ENCODE results near the gene NECAB2. TPM values are rescaled to one million over a fixed set of nuclear protein-coding genes. Genes with fewer than 3 reads are reported as not detected.
"Not testable (repeated sequence)": the region's sequence is repeated elsewhere in the genome, so short reads cannot be mapped to it uniquely, and the experiment has no call there.

Gene NECAB2
- total and polyA plus RNA-seq, 2 donors (not counting 1 experiment from before 2014, with no cell fraction given), result 0.03 to 0.17 TPM

DNA sequence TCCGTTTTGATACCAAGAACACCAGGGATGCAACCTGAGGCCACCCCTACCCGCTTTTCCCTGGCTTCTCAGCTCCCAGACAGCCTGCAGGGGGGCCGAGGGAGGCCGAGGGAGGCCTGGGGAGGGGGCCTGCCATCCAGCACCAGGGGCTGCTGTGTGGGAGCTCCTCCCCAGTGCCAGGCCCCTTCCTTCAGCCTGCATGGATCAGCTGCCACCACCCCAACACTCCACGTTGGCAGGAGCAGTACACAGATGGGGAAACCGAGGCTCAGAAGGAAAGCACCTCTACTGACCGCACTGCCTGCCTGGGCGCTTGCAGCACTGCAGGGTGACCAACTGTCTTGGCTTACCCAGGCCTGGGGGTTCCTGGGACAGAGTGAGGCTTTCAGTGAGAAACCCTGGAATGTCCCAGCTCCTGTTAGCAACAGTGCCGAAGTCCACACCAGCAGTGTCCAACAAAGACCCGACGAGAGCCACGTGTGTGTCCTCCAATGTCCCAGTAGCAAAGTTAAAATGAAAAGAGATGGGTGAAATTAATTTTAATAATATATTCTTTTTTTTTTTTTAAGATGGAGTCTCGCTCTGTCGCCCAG is 20.3 kb upstream of the NECAB2 start:
- Histone ChIP-seq H3K27ac (ENCODE audit: insufficient read depth, low read length) (no peak overlapping the region), H3K4me2 (ENCODE audit: extremely low read depth, insufficient read depth, low read length) (no peak overlapping the region), H3K9me3 (ENCODE audit: control insufficient read depth, insufficient read depth, low read depth, low read length) (no peaks in the 10 kb centered on the region), H3K36me3 (ENCODE audit: control insufficient read depth, insufficient read depth, low read length) (no peaks in the 10 kb centered on the region), H4K20me1 (ENCODE audit: control insufficient read depth, extremely low read depth, insufficient read depth, low read length) (no peaks in the 10 kb centered on the region), H3K79me2 (ENCODE audit: control insufficient read depth, insufficient read depth, low read length) (no peaks in the 10 kb centered on the region), H2AFZ (ENCODE audit: low read length) (no peak overlapping the region), H3K4me1 (ENCODE audit: control insufficient read depth, extremely low read depth, insufficient read depth, low read length) (peaks cover 3% of the 10 kb centered on the region), H3K27me3 (ENCODE audit: control insufficient read depth, insufficient read depth, low read length) (no peaks in the 10 kb centered on the region), H3K4me3 (replicated peaks in 1 of 4; ENCODE audit: control extremely low read depth in 1 of 4, insufficient read depth in 1 of 4, low read depth in 3 of 4, low read length in 4 of 4) (no peak overlapping the region), H3K9ac (ENCODE audit: insufficient read depth, low read length) (no peak overlapping the region)
- no peak for TF ChIP-seq EZH2 (IDR thresholded peaks at IDR 0.05; ENCODE audit: low read length, missing control alignments)
- TF ChIP-seq, protein P1, sequence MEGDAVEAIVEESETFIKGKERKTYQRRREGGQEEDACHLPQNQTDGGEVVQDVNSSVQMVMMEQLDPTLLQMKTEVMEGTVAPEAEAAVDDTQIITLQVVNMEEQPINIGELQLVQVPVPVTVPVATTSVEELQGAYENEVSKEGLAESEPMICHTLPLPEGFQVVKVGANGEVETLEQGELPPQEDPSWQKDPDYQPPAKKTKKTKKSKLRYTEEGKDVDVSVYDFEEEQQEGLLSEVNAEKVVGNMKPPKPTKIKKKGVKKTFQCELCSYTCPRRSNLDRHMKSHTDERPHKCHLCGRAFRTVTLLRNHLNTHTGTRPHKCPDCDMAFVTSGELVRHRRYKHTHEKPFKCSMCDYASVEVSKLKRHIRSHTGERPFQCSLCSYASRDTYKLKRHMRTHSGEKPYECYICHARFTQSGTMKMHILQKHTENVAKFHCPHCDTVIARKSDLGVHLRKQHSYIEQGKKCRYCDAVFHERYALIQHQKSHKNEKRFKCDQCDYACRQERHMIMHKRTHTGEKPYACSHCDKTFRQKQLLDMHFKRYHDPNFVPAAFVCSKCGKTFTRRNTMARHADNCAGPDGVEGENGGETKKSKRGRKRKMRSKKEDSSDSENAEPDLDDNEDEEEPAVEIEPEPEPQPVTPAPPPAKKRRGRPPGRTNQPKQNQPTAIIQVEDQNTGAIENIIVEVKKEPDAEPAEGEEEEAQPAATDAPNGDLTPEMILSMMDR (conservative IDR thresholded peaks at IDR 0.05 in 1 of 2, IDR thresholded peaks at IDR 0.05 in 1 of 2; ENCODE audit: low read depth in 1 of 2, low read length in 2 of 2), result no peak
- no peak for DNase-seq (ENCODE audit: low read depth in 2 of 2)

DNA sequence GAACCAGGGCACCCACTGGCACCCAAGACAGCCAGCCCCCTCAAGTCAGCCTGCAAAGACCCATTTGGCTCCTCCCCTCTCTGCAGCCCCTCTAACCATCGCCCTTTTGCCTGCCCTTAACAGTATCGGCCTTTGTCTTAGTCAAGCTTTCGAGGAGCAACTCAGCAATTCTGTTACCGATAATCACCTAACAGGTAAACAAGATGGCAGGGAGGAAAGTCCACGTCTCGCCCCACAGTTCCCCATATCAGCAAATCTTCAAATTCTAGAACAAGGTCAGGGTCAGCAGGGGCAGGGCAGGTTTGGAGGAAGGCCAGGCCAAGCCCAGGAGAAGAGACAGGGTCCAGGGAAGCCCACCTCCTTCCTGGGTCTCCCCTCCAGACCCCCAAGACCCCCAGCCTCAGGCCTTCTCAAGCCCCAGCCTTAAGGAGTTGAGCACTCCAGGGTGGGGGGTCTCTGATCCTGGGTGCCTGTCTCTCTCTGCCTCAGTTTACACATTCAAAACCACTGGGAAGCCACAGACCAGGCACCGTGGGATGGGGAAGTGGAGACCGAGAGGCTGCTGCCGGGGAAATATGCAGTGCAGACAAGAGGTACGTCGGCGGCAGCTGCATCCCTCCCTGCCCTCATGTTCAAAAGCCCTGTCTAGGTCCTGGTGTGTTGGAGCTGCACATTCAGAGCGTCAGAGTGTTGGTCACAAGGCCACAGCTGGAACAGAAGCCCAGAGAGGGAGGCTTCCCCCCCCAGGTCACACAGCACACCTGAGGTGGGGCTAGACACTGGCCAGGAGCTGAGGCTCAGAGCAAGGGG is 18.9 kb upstream of the NECAB2 start:
- no peaks in the 10 kb centered on the region for H3K36me3 ChIP-seq (ENCODE audit: control insufficient read depth, insufficient read depth, low read length)
- H3K27me3 ChIP-seq (ENCODE audit: control insufficient read depth, insufficient read depth, low read length), result no peaks in the 10 kb centered on the region
- TF ChIP-seq, protein P1 (conservative IDR thresholded peaks at IDR 0.05 in 1 of 2, IDR thresholded peaks at IDR 0.05 in 1 of 2; ENCODE audit: low read depth in 1 of 2, low read length in 2 of 2), result no peak
- no peak for TF ChIP-seq EZH2 (IDR thresholded peaks at IDR 0.05; ENCODE audit: low read length, missing control alignments)
- peaks cover 2% of the 10 kb centered on the region for H3K79me2 ChIP-seq (ENCODE audit: control insufficient read depth, insufficient read depth, low read length)
- H3K9me3 ChIP-seq (ENCODE audit: control insufficient read depth, insufficient read depth, low read depth, low read length), result no peaks in the 10 kb centered on the region
- no peak for DNase-seq (ENCODE audit: low read depth in 2 of 2)
- H3K4me3 ChIP-seq (replicated peaks in 1 of 4; ENCODE audit: control extremely low read depth in 1 of 4, insufficient read depth in 1 of 4, low read depth in 3 of 4, low read length in 4 of 4), result no peak overlapping the region
- no peak overlapping the region for H3K27ac ChIP-seq (ENCODE audit: insufficient read depth, low read length)
- H3K4me2 ChIP-seq (ENCODE audit: extremely low read depth, insufficient read depth, low read length), result no peak overlapping the region
- H4K20me1 ChIP-seq (ENCODE audit: control insufficient read depth, extremely low read depth, insufficient read depth, low read length), result no peaks in the 10 kb centered on the region
- peaks cover 7% of the 10 kb centered on the region for H3K4me1 ChIP-seq (ENCODE audit: control insufficient read depth, extremely low read depth, insufficient read depth, low read length)
- H2AFZ ChIP-seq (ENCODE audit: low read length), result no peak overlapping the region
- H3K9ac ChIP-seq (ENCODE audit: insufficient read depth, low read length), result no peak overlapping the region

DNA sequence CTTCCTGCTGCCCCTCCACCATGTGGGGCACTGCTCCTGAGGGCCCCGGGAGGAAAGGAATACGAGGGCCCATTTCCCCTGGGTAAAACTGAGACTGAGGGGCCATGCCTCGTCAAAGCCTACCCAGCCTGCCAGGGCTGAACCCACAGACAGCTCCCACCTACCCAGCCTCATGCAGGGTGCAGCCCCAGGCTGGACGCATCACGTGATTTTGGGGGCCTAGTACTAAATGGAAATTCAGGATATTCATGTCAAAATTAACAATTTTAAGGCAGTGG is 18.4 kb upstream of the NECAB2 start:
- TF ChIP-seq, protein P1 (conservative IDR thresholded peaks at IDR 0.05 in 1 of 2, IDR thresholded peaks at IDR 0.05 in 1 of 2; ENCODE audit: low read depth in 1 of 2, low read length in 2 of 2), result no peak
- H2AFZ ChIP-seq (ENCODE audit: low read length), result no peak overlapping the region
- no peaks in the 10 kb centered on the region for H3K9me3 ChIP-seq (ENCODE audit: control insufficient read depth, insufficient read depth, low read depth, low read length)
- no peaks in the 10 kb centered on the region for H3K27me3 ChIP-seq (ENCODE audit: control insufficient read depth, insufficient read depth, low read length)
- peaks cover 2% of the 10 kb centered on the region for H3K79me2 ChIP-seq (ENCODE audit: control insufficient read depth, insufficient read depth, low read length)
- no peaks in the 10 kb centered on the region for H4K20me1 ChIP-seq (ENCODE audit: control insufficient read depth, extremely low read depth, insufficient read depth, low read length)
- H3K4me3 ChIP-seq (replicated peaks in 1 of 4; ENCODE audit: control extremely low read depth in 1 of 4, insufficient read depth in 1 of 4, low read depth in 3 of 4, low read length in 4 of 4), result no peak overlapping the region
- DNase-seq (ENCODE audit: low read depth in 2 of 2), result no peak
- H3K9ac ChIP-seq (ENCODE audit: insufficient read depth, low read length), result no peak overlapping the region
- no peaks in the 10 kb centered on the region for H3K36me3 ChIP-seq (ENCODE audit: control insufficient read depth, insufficient read depth, low read length)
- no peak overlapping the region for H3K27ac ChIP-seq (ENCODE audit: insufficient read depth, low read length)
- no peak overlapping the region for H3K4me2 ChIP-seq (ENCODE audit: extremely low read depth, insufficient read depth, low read length)
- H3K4me1 ChIP-seq (ENCODE audit: control insufficient read depth, extremely low read depth, insufficient read depth, low read length), result peaks cover 11% of the 10 kb centered on the region

DNA sequence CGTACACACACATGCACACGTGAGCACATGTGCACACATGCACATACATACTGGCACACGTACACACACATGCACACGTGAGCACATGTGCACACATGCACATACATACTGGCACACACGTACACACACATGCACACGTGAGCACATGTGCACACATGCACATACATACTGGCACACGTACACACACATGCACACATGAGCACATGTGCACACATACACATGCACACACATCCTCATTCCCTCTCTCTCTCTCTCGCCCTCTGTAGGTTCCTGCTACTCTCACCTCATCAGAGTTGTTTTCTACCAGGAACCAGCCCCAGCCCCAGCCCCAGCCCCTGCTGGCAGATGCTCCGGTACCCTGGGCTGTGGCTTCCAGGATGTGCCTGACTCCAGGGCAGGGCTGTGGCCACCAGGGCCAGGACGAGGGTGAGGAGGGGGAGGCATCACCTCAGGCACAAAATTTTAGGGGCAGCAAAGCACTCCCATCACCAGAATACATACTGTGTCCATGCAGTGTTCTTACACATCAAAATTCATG is 17.1 kb upstream of the NECAB2 start:
- peaks cover 18% of the 10 kb centered on the region for H3K4me1 ChIP-seq (ENCODE audit: control insufficient read depth, extremely low read depth, insufficient read depth, low read length)
- not testable (repeated sequence) for H3K4me3 ChIP-seq (replicated peaks in 1 of 4; ENCODE audit: control extremely low read depth in 1 of 4, insufficient read depth in 1 of 4, low read depth in 3 of 4, low read length in 4 of 4); H3K4me2 ChIP-seq (ENCODE audit: extremely low read depth, insufficient read depth, low read length); H3K27ac ChIP-seq (ENCODE audit: insufficient read depth, low read length); H4K20me1 ChIP-seq (ENCODE audit: control insufficient read depth, extremely low read depth, insufficient read depth, low read length); H3K9me3 ChIP-seq (ENCODE audit: control insufficient read depth, insufficient read depth, low read depth, low read length); DNase-seq (ENCODE audit: low read depth in 2 of 2); H3K36me3 ChIP-seq (ENCODE audit: control insufficient read depth, insufficient read depth, low read length); H3K79me2 ChIP-seq (ENCODE audit: control insufficient read depth, insufficient read depth, low read length); H2AFZ ChIP-seq (ENCODE audit: low read length); H3K27me3 ChIP-seq (ENCODE audit: control insufficient read depth, insufficient read depth, low read length); H3K9ac ChIP-seq (ENCODE audit: insufficient read depth, low read length)

Data from fibroblast of lung (primary cell).